GM19452 (cell line): ENCODE results near the gene SLC27A2.

Experiments used
- ATAC-seq: cut with Tn5 transposase; IDR thresholded peaks from one replicate; pipeline ENCODE4 v1.9.1; 2021; ENCODE audit not compliant: unreplicated experiment

SLC27A2 gene

GRCh38 chr15:50261981-50262380 is 80.0 kb downstream of the SLC27A2 start:
- no peak for ATAC-seq

GRCh38 chr15:50262533-50262932 is 80.5 kb downstream of the SLC27A2 start:
- no peak for ATAC-seq

DNA sequence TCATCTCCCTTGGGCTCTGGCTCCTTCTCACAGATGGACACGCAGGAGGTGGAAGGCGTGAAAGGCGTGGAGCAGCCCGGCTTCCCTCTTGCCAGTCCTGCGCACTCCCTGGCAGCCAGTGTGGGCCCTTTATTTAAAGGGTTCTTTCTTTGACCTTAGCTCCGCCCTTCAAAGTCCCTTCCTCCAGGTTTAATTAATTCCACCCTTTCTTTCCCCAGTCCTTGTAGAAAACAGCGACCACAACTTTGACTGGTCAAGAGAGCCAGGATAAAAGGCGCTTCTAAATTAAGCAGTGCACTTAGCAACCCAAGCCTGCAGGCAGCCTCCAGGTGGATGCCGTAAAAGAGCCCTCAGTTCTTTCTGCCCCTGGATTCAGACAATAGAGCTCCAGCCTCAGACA is 83.6 kb downstream of the SLC27A2 start, which contains the start of gene HDC:
Gene HDC, minus strand, starts transcription at position 107 of the 400 bp plus-strand sequence. Its CDS starts 103 bp downstream, at position 4.
- no peak for ATAC-seq

- ATAC-seq, result no peak
Observed at GRCh38 chr15:50267577-50267976, 85.6 kb downstream of the SLC27A2 start.

- no peak for ATAC-seq
Observed at GRCh38 chr15:50275091-50275490, 93.1 kb downstream of the SLC27A2 start.

GRCh38 chr15:50275908-50276307 is 93.9 kb downstream of the SLC27A2 start:
- ATAC-seq, result no peak

DNA sequence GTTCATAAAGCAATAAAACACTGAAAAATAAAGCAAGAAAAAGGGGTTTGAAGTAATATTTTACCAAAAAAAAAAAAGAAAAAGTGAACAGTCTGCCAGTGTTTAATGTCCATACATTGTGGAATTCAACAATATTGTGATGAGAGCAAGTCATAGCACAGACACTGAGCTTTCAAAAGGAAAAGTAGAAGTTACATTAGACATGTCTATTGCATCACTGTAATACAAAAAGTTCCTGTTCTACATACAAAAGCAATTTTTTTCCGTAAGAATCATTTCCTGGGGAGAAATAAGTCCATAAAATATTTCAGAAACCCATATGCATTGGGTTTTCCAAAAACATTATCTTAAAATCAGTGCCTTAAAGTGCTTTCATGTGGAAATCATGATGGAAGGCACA is 95.4 kb downstream of the SLC27A2 start:
- no peak for ATAC-seq

GRCh38 chr15:50278496-50278895 is 96.5 kb downstream of the SLC27A2 start:
- ATAC-seq, result no peak

- no peak for ATAC-seq
Observed at GRCh38 chr15:50280271-50280670, 98.3 kb downstream of the SLC27A2 start.

DNA sequence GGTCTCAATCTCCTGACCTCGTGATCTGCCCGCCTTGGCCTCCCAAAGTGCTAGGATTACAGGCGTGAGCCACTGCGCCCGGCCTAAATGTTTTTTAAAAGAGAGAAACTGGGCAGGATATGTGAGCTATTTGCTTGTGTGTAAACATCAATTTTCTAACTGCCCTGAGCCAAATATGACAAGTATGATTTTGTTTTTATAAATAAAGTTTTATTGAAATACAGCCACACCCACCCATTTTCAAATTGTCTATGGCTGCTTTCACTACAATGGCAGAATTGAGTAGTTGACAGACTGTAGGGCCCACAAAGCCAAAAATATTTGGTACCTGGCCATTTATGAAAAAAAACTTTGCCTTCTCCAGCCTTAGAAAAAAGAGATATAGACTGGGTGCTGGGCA is 99.4 kb downstream of the SLC27A2 start:
- no peak for ATAC-seq
